ENCODE data around the gene KAT2B.

KAT2B gene

DNA sequence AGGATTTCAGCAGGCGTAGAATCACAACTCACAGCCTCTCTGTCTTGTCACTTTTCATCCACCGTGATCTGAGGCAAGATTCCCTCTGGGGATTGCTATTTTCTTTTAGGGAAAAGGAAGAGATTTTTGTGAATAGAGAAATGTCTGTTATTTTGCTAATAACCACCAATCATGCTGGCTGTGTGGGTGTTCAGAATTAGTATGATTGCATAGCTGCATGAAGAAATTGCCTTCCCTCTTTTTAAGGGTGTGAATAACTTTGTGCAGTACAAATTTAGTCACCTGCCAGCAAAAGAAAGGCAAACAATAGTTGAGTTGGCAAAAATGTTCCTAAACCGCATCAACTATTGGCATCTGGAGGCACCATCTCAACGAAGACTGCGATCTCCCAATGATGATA lies 60.8 kb downstream of the KAT2B start:
- Histone ChIP-seq H3K27me3 (ENCODE audit: low read depth, low read length) (no peaks in the 10 kb centered on the region), H3K9ac (ENCODE audit: low read length) (no peak overlapping the region), H2AFZ (ENCODE audit: low read depth, low read length) (no peak overlapping the region), H3K9me3 (ENCODE audit: insufficient read depth, low read length) (no peaks in the 10 kb centered on the region), H4K20me1 (ENCODE audit: insufficient read depth, low read length) (no peaks in the 10 kb centered on the region), H3K4me1 (ENCODE audit: low read length) (peaks cover 17% of the 10 kb centered on the region), H3K79me2 (ENCODE audit: low read length) (no peaks in the 10 kb centered on the region), H3K4me3 (ENCODE audit: low read length) (no peak overlapping the region), H3K36me3 (replicated peaks; ENCODE audit: low read depth, low read length) (no peaks in the 10 kb centered on the region), H3K27ac (ENCODE audit: low read length) (no peak overlapping the region), H3K4me2 (ENCODE audit: low read length) (no peak overlapping the region)
- TF ChIP-seq, protein P1, sequence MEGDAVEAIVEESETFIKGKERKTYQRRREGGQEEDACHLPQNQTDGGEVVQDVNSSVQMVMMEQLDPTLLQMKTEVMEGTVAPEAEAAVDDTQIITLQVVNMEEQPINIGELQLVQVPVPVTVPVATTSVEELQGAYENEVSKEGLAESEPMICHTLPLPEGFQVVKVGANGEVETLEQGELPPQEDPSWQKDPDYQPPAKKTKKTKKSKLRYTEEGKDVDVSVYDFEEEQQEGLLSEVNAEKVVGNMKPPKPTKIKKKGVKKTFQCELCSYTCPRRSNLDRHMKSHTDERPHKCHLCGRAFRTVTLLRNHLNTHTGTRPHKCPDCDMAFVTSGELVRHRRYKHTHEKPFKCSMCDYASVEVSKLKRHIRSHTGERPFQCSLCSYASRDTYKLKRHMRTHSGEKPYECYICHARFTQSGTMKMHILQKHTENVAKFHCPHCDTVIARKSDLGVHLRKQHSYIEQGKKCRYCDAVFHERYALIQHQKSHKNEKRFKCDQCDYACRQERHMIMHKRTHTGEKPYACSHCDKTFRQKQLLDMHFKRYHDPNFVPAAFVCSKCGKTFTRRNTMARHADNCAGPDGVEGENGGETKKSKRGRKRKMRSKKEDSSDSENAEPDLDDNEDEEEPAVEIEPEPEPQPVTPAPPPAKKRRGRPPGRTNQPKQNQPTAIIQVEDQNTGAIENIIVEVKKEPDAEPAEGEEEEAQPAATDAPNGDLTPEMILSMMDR (IDR thresholded peaks at IDR 0.05; ENCODE audit: low read depth, low read length), result no peak
- TF ChIP-seq EZH2phosphoT487 (IDR thresholded peaks at IDR 0.05; ENCODE audit: low read depth), result no peak

DNA sequence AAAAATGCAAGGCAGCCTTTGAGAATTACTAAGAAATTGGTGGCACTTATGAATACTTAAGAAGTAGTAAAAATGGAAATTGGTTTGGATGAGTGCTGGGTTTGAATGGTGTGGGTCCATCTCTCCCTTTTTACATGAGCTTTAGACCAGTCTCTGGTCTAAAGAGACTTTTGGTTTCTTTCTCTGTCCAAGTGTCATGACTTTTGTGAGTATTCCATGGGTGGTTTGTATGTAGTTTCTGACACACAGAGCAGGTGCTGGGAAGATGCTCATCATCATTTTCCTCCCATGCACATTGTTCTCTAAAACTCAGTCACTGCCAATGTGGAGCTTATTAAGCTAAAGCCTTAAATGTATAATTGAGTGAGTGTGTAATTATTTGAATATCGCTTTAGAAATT lies 63.5 kb downstream of the KAT2B start:
- Histone ChIP-seq H3K4me3 (ENCODE audit: low read length) (peak overlapping the region; percentile 20), H3K9ac (ENCODE audit: low read length) (no peak overlapping the region), H3K36me3 (replicated peaks; ENCODE audit: low read depth, low read length) (no peaks in the 10 kb centered on the region), H3K79me2 (ENCODE audit: low read length) (no peaks in the 10 kb centered on the region), H3K4me1 (ENCODE audit: low read length) (peaks cover 22% of the 10 kb centered on the region), H4K20me1 (ENCODE audit: insufficient read depth, low read length) (no peaks in the 10 kb centered on the region), H2AFZ (ENCODE audit: low read depth, low read length) (no peak overlapping the region), H3K27me3 (ENCODE audit: low read depth, low read length) (no peaks in the 10 kb centered on the region), H3K27ac (ENCODE audit: low read length) (no peak overlapping the region), H3K9me3 (ENCODE audit: insufficient read depth, low read length) (no peaks in the 10 kb centered on the region), H3K4me2 (ENCODE audit: low read length) (peak overlapping the region; percentile 39)
- TF ChIP-seq, protein P1 (IDR thresholded peaks at IDR 0.05; ENCODE audit: low read depth, low read length), result no peak
- TF ChIP-seq EZH2phosphoT487 (IDR thresholded peaks at IDR 0.05; ENCODE audit: low read depth), result no peak

DNA sequence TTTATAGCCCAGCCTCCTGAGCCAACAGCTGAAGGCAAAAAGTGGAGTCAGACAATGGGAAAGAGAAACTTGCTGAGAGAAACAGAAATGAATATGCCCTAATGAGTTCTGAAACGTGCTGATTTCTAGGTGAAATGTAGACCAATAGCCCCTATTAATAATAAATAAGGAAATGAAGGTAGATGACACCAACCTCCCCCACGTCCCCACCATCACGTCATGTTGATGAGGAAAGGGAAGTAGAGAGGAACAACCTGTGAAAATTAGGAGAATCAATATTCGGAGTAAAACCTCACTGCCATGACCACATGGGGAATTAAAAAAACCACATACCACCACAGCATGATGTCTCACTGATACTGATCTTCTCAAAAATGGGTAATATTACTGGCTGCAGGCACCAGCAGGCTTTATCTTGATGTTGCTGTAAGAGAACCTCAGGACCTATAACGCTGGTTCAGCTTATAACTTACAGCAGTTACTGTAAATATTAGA lies 64.0 kb downstream of the KAT2B start:
- Histone ChIP-seq H3K9me3 (ENCODE audit: insufficient read depth, low read length) (no peaks in the 10 kb centered on the region), H3K4me1 (ENCODE audit: low read length) (peaks cover 22% of the 10 kb centered on the region), H4K20me1 (ENCODE audit: insufficient read depth, low read length) (no peaks in the 10 kb centered on the region), H3K9ac (ENCODE audit: low read length) (no peak overlapping the region), H3K79me2 (ENCODE audit: low read length) (no peaks in the 10 kb centered on the region), H3K4me2 (ENCODE audit: low read length) (peak overlapping the region; percentile 39), H3K27me3 (ENCODE audit: low read depth, low read length) (no peaks in the 10 kb centered on the region), H3K27ac (ENCODE audit: low read length) (no peak overlapping the region), H3K4me3 (ENCODE audit: low read length) (peak overlapping the region; percentile 20), H2AFZ (ENCODE audit: low read depth, low read length) (no peak overlapping the region; the same call in 1 of the 2 replicates), H3K36me3 (replicated peaks; ENCODE audit: low read depth, low read length) (no peaks in the 10 kb centered on the region)
- TF ChIP-seq EZH2phosphoT487 (IDR thresholded peaks at IDR 0.05; ENCODE audit: low read depth), result no peak
- TF ChIP-seq, protein P1 (IDR thresholded peaks at IDR 0.05; ENCODE audit: low read depth, low read length), result no peak

DNA sequence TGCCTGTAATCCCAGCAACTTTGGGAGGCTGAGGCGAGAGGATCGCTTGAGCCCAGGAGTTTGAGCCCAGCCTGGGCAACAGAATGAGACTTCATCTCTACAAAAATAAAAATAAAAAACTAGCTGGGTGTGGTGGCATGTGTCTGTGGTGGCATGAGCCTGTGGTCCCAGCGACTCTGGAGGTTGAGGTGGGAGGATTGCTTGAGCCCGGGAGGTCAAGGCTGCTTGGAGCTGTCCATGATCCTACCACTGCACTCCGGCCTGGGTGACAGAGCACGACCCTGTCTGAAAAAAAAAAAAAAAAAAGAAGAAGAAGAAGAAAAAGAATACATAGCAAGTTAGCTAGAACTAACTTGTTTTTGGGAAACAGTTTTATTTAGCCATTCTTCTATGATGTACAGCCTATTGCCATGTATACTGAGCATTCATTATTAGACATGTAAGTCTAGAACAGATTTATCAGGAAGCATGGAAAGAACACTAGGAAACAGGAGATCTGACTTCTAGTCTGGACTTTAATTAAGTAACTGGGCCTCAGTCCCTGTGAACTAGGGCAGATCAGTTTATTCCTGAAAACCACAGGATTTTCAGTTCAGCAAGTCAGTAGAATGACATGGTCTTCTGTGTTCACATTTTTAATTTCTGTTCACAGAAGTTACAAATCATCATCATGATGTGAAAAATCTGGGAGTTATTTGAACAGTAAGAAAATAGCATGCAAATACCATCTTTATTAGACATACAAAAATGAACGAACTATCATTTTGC lies 65.5 kb downstream of the KAT2B start:
- H3K79me2 ChIP-seq (ENCODE audit: low read length), result no peaks in the 10 kb centered on the region
- H3K36me3 ChIP-seq (replicated peaks; ENCODE audit: low read depth, low read length), result no peaks in the 10 kb centered on the region
- no peak for TF ChIP-seq EZH2phosphoT487 (IDR thresholded peaks at IDR 0.05; ENCODE audit: low read depth)
- TF ChIP-seq, protein P1 (IDR thresholded peaks at IDR 0.05; ENCODE audit: low read depth, low read length), result no peak
- no peaks in the 10 kb centered on the region for H4K20me1 ChIP-seq (ENCODE audit: insufficient read depth, low read length)
- H3K4me3 ChIP-seq (ENCODE audit: low read length), result no peak overlapping the region
- no peak overlapping the region for H3K9ac ChIP-seq (ENCODE audit: low read length)
- peaks cover 22% of the 10 kb centered on the region for H3K4me1 ChIP-seq (ENCODE audit: low read length)
- H3K9me3 ChIP-seq (ENCODE audit: insufficient read depth, low read length), result no peaks in the 10 kb centered on the region
- H3K27me3 ChIP-seq (ENCODE audit: low read depth, low read length), result no peaks in the 10 kb centered on the region
- H3K27ac ChIP-seq (ENCODE audit: low read length), result no peak overlapping the region
- H2AFZ ChIP-seq (ENCODE audit: low read depth, low read length), result no peak overlapping the region
- H3K4me2 ChIP-seq (ENCODE audit: low read length), result peak overlapping the region; percentile 43
